Stimulated activated CD4-positive, alpha-beta T cell treated with anti-CD3 and anti-CD28 coated beads, Interleukin-1b, Interleukin-23, amount 100 ng/mL, for 4 hours (primary cell): ENCODE measurements around the gene WIPF1.
"Not testable (repeated sequence)": the region's sequence is repeated elsewhere in the genome, so short reads cannot be mapped to it uniquely, and the experiment has no call there.

Source experiments
- DNase-seq, 2 donors: peaks; one replicate each; pipeline ENCODE4 v3.0.0-alpha.2; 2020; ENCODE audit warnings: low read depth in 2 of 2

The WIPF1 gene

DNA sequence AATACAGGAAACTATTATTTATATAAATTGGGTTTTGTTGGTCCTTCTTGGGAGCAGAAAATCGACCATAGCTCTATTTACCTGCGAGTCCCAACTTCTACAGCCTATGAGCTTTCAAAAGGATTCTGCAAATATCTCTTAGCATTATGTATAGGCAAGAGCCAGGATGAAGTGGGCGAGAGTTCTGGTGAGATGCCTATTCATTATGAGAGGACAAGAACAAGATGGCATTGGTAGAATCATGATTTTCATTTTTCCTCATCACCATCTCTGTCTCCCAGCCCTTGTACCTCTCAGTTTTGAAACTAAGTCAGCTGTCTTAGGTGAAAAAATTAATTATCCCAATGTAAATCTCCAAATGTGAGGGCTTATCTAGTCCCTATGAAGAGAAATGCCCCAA lies 25.0 kb downstream of the WIPF1 start:
- no peak for DNase-seq

DNA sequence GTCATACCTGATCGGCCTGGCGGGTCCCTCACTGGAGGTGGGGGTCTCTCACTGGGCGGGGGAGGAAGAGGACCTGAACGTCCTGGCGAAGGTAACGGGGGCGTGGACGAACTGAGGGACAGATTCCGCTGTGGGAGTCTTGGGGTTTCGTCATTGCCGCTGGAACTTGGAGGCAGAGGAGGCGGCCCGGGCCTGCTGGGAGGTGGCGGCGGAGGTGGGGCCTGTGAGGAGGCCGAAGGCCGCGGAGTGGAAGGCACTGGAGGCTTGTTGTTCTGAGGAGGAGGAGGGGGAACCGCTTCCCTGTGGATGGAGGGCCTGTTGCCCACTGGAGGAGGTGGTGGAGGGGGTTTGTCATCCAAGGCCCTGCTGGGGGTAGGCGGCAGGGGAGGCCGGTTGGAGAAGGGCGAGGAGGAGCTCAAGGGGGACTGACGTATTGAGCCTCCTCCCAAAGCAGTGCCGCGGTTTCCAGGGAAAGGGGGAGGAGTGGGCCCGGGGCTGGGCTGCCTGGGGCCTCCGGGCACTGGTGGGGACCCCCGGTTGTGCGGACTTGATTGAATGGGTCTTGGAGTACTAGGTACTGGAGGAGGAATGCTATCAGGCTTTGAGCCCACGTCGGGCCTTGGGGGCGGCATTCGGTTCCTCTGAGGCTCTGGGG lies 25.8 kb downstream of the WIPF1 start:
- no peak for DNase-seq

DNA sequence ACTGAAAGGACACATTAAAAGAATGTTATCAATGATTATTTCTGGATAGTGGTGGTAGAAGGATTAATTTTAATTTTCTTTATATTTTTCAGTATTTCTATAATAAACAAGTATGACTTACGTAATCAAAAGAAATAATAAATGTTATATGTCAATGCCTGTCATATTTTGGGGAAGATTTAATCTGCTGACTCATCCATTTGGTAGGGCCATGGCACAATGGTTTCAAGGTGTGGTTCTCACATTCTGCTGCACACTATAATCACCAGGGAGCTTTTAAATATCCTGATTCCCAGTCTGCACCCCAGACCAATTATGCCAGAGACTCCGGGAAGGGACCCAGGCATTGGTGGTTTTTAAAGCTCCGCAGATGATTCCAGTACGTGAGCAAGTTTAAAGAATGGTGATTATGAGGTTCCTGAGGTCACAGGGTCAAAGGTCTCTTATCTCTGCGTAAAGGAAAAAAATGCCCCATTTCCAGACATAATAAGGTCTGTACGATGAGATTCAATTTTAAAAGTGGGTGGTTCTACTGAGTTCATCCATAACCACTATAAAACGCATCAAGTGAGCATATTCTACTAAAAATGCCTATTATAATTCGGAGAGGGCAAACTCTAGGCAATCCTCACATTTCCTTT lies 27.2 kb downstream of the WIPF1 start:
- DNase-seq = no peak

DNA sequence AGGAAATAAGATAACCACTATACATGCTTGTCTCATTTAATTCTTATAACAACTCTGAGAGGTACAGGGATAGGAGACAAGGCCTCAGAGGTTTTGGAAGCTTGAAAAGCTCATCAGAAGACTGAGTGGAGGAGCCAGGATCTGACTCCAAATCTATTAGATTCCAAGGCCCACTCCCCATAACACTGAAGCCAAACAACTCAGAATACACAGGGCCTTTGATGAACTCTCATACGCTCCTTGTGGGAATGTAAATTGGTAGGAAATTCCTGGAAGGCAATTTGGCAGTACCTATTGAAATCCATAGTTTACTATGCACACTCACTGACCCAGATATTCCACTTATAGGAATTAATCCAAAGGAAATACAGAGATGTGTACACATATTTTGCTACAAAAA lies 27.9 kb downstream of the WIPF1 start:
- DNase-seq = no peak

DNA sequence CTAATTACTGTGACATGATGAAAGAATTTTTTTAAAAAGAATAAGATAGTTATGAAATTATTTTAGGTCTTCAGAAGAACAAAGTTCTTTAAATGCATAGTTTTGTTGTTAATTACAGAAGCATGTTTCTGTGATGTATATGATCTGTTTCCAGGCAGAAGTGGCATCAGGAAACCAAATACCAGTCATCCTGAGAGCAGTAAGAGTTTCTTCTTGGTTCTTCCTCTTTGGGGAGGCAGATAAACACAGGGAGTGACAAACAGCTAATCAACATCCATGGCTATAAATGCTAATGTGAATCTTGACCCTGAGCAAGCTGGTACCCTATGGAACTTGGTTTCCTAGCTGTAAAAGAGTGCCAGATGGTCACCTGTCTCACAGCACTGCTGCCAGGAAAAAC lies 29.2 kb downstream of the WIPF1 start:
- no peak for DNase-seq

DNA sequence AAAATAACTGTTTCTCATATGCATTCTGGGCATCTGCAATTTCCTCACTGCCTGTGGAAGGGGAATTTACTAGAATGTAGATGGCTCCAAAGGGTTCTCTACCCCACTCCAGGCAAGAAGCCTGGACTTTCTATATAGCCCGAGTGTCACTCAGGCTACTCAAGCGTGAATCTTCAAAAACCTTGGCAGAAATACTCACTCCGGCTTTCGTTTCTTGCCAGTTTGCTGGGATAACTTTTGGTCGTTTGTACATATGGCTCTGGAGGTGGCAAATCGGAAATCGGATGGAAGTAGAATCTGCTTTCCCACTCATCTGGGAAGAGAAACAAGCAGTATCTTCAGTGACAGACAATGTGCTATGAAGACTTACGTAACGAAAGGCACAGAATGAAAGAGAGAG lies 30.7 kb downstream of the WIPF1 start:
- no peak for DNase-seq

DNA sequence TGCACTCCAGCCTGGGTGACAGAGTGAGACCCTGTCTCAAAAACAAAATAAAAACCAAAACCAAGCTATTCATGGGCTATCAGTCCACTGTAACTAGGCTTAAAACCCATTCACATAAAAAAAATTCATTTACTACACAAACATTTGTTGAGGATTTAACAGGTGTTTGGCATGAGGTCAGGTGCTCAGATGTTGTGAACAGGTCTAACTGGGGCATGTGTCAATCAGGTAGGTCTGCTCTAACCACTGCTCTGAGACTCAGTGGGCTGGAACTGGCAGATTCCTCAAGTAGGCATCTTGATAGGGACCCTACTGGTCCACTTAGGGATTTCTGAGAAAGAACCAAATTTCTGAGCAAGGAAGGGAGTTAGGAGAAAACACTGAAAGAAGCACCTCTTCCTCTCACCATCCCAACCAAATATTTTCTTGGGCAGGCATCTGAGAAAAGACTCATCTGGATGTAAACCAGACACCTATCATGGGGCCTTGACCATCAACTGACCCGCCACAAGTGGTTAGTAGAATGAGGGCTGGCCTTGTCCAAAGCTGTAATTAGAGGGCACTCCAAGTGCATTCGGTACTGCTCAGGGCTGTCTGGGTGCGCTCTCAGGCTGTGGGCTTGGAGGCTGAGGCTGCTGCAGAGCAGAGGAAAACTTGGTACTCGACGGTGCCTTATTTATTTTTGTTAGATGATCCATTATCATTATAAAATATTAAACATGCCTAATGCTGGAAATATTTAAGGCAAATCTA lies 33.9 kb downstream of the WIPF1 start:
- DNase-seq = no peak

DNA sequence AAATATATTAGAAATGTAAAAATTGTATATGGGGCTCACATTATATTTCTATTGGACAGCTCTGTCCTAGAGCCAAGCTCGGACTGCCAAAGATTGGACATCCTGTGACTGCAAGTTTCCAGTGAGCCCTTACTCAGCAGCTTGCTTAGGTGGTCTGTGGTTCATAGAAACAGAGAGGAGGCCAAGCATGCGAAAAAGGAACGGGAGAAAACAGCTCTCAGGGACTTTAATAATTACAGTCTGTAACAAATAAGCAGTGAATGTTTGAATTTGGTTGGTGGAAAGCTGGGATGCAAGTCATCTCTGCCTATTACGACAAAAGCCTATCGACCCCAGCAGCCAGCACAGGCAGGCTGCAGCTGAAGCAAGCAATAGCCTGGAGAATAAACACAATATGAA lies 35.6 kb downstream of the WIPF1 start:
- no peak for DNase-seq

DNA sequence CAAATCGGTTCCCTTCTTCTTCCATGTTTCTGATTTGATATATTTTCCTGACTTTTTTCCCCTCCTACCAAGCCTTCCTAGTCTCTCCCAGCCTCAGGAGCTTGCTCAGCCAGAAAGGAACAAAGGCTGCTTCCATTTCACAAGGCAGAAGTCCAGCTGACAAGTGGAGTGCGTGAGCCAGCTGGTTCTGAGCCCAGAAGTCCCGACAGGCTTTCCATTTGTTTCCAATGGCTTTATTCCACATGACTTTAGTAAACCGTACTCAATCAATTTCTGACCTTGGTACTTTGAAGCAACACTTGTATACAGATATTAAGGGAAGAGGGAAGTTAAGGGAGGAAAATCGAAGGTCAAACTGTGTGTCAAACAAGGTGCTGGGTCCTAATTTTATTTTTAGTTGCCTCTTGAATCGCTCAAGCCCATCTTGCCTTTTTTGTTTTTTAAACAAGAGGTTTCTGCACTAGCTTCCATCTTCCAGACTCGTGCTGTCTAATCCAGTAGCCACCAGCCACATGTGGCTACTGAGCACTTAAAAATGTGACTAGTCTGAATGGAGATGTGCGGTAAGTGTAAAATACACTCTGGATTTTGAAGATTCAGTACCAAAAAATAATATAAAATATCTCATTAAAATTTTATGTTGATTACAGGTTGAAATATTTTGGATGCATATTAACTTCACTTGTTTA lies 36.2 kb downstream of the WIPF1 start:
- DNase-seq = no peak

DNA sequence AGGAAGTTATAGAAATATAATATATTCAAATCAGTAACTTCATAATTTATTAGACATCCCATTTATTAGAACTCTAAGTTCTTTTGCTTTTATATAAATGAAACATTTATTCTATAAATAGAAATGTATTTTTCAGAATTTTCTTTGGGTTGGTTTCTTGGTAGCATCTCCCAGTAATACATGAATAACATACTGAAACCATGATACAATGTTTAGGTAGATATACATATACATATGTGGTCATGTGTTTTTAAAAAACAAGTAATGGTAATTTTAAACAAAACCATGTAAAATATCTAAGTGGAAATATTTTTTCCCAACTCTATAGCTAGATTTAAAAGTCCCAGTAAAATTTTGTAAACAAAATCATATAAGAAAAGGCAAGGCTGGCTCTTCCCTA lies 36.9 kb downstream of the WIPF1 start:
- DNase-seq = no peak

DNA sequence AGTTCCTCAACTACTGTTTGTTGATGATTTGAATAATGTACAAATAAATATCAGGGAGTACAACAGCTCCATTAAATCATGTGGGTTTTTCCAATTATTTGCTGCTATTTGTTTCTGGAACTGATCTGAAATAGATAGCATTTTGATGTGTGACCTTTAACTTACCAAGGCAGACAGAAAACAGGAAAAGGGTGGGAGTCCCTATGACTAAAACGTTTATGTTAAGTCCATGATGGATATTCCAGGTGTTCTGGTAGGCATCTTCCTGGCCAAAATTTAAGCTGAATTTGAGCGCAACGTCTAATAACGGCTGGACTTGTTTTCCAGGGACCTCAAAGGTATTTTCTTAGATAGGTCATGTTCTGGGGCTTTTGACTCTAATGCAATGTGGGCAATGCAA lies 41.6 kb downstream of the WIPF1 start:
- DNase-seq = no peak

DNA sequence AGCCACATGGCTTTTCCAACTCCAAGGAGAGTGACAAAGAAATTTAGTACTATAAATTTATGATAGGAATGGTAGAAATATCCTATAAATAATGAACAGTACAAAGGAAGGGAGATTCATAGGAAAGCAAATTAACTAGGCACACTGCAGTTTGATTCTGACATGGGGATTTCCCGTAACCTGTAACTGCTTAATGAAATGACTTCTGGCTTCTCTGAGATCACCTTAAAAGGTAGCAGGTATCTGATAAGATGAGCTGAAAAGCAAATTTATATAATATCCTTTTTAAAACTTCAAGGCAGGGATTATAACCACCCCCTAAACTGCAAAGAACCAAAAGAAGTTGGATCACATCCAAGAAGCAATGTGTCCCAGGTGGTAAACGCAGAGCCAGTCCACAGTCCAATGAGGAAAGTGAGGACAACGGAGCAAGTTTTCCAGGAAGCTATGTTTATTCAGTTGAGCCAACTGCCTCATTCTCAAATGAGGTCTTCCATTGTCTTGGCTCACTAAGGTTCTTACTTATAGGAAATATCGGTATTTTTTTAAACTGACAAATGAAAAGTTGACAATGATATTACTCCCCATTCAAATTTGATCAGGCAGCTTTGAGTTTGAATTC lies 43.0 kb downstream of the WIPF1 start:
- DNase-seq = no peak

DNA sequence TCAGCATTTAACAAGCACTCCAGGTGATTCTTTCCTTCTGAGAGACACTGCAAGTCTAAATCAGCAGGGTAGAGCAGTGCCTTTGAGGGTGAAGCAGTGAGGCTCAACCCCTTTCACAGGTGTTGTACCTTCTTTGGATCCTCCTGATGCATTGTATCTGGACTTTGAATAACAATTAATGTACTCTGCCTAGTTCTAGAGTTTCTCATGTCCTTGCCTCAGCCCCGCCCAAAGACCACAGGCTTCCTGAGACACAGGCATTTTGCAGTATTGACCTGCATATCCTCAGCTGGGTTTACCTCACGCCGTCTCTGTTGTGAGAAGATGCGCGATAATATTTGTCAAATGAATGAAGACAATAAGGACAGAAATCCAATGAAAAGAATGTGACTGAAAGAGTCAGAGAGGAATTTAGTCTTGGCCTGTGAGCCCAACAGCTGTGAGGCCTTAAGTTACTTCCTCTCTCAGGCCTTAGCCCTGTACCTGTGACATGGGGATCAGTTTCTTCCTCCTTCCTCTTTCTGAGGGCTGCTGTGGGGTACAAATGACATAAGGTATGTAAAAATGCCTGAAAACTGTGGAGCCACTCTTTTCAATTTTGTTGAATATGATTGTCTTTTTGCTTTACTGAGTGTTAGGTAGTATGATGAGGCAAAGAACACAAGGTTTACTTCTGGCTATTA lies 43.7 kb downstream of the WIPF1 start:
- DNase-seq = no peak

DNA sequence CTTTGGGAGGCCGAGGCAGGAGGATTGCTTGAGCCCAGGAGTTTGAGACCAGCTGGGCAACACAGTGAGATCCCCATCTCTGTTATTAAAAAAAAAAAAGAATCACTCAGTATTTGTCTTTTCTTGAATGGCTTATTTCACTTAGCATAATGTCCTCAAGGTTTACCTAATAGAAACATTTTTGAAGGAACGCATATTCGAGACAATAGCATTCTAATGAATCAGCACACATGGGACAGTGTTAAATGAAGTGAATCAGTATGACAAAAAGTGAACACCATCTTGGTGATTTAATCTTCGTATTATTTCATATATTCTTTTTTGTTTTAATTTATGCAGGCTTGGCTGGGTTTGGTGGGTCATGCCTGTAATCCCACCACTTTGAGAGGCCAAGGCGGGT lies 44.7 kb downstream of the WIPF1 start:
- DNase-seq = no peak

DNA sequence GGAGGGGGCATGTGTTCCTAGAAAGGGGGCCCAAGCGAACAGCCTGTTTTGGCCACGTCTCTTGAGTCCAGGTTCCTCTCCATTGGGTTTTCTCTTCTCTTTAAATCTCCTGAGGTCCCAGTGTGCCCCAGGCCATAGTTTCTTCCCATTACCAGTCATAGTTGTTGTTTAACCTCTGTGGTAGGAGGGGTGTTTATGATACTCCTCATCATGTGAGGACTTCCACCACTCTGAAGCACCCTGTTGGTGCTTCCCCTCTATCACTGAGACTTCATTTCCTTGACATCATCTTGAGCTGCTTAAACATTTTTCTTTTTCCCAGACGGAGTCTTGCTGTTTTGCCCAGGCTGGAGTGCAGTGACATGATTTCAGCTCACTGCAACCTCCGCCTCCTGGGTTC lies 45.9 kb downstream of the WIPF1 start:
- DNase-seq = no peak

DNA sequence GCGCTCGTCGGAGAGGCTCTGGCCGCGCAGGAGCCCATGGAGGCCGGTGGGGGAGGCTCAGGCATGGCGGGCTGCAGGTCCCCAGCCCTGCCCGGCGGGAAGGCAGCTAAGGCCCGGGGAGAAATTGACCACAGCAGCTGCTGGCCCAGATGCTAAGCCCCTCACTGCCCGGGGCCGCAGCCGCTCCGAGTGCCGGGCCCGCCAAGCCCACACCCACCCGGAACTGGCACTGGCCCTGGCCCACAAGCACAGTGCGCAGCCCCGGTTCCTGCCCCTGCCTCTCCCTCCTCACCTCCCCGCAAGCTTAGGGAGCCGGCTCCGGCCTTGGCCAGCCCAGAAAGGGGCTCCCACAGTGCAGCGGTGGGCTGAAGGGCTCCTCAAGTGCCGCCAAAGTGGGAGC lies 49.0 kb downstream of the WIPF1 start:
- not testable (repeated sequence) for DNase-seq

DNA sequence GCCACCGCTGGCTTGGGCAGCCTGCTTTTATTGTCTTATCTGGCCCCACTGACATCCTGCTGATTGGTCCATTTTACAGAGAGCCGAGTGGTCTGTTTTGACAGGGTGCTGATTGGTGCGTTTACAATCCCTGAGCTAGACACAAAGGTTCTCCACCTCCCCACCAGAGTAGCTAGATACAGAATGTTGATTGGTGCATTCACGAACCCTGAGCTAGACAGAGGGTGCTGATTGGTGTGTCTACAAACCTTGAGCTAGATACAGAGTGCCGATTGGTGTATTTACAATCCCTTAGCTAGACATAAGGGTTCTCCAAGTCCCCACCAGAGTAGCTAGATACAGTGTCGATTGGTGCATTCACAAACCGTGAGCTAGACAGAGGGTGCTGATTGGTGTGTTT lies 49.6 kb downstream of the WIPF1 start:
- DNase-seq = not testable (repeated sequence)

DNA sequence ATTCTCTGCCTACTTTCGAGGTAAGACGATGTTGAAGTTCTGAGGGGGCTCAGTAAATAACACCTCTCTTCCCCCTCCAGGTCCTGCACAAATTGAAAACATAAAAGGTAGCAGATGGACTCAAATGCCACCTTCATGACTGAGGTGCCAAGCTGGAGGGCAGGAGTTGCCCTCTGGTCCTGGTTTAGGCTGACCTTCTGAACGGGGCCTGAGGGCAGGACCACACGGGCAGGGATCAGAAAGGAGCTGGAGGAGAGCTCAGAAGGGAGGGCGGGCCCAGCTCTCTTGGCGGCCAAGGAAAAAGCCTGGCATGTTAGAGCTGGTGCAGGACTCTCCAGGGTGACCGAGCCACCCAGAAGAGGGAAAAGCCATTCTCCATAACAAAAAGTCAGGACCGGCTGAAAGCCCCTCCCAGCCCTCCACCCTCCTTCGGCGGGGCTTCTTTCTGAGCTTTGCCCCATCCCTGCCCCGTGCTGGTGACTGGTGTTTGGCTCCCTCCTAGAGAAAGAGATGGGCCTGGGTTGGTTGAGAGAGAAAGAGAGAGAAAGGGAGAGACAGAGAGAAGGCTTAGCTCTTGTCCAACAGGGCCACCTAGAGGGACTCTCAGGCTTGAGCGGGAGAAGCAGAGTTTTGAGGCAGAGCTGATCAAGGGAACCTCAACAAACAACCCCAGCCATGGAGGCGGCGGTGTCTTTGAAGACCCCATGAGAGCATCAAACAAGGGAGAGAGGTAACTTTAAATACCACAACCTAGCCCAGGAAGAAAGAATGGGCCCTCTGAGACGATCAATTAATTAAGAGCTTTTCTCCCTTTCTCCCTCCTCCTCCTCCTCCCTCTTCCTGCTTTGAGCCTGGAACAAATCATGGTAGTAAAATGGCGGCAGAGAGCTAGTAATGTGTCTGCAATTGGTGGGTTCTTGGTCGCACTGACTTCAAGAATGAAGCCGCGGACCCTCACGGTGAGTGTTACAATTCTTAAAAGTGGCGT lies 50.8 kb downstream of the WIPF1 start:
- no peak for DNase-seq

DNA sequence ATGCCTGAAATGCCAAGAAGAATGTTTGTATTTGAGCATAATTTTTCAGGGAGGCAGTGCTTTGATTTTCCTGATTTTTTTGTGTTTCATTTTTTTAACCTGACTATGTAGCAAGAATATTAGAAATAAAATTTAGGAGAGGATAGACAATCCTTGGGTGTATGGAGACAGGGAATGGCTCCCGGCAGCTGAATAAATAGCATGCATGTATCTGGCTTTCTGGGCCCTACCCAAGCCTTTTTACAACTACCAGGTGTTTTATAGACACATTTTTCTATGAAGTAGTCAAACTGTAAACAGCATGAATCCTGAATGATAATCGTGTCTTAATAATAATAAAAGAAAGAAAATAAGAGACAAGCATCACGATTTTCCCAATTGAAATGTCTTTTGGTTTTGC lies 52.4 kb downstream of the WIPF1 start:
- no peak for DNase-seq

DNA sequence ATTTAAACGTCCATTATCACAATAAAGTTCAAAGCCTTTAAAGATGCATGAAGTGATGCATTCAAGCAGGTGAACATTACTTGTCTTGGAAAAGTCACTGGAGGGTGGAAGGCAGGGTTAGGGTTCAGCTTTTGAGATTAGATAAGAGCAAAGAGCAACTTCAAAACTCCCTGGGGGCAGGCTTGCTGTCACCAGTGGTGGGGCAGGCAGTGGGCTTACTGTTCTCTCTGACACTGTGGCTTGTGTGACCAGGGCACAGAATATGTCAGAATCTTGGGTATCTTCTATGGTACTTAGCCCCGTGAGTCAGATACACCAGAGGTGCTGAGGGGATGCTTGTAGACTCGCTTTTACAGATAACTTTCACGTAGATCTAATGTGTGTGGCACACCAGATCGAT lies 52.8 kb downstream of the WIPF1 start:
- DNase-seq = no peak
